OCI-LY7 (cell line): ENCODE data around the gene BEND4. TPM values are rescaled to one million over a fixed set of nuclear protein-coding genes. Genes with fewer than 3 reads are reported as not detected.

Source experiments
- BruUV-seq: library from RNA; stranded (reverse); fragments of 400-500 nt; replicated peaks from 2 replicates; lab custom pipeline; 2021; lab: Mats Ljungman, UMichigan
- CTCF ChIA-PET: fragments of 300-600 bp; sonication (Branson Sonifier 250); formaldehyde crosslinking; loops from one replicate; lab custom pipeline; 2022; ENCODE audit warnings: antibody characterized with exemption; ENCODE audit not compliant: unreplicated experiment; lab: Charles Lee
- POLR2A ChIA-PET: fragments of 300-600 bp; sonication (Branson Sonifier 250); formaldehyde crosslinking; loops from one replicate; lab custom pipeline; 2022; ENCODE audit warnings: antibody characterized with exemption; lab: Charles Lee
- DNase-seq: peaks from one replicate; pipeline ENCODE4 v3.0.0-alpha.2; 2015; ENCODE audit warnings: low spot score
- H2AFZ ChIP-seq: fragments of 200-600 bp; sonication (generic), shearing (Covaris generic); 2 replicates; pipeline ENCODE4 v1.6.1; 2014; ENCODE audit warnings: mild to moderate bottlenecking, antibody characterized with exemption, low read length, moderate library complexity
- H3K27ac ChIP-seq: fragments of 200-600 bp; sonication (generic); 2 replicates; pipeline ENCODE4 v1.5.1; 2014; ENCODE audit warnings: mixed run types, low read depth, mild to moderate bottlenecking, moderate library complexity, low read length, inconsistent platforms; ENCODE audit not compliant: poor library complexity, severe bottlenecking
- H3K36me3 ChIP-seq: fragments of 200-600 bp; sonication (generic); 2 replicates; pipeline ENCODE4 v1.6.1; 2014; ENCODE audit warnings: mild to moderate bottlenecking, antibody characterized with exemption, low read length, moderate library complexity, mixed read lengths; ENCODE audit not compliant: insufficient read depth
- H3K4me1 ChIP-seq: fragments of 200-600 bp; sonication (generic); 2 replicates; pipeline ENCODE4 v1.5.1; 2014; ENCODE audit warnings: mild to moderate bottlenecking, low read length; ENCODE audit not compliant: insufficient read depth, poor library complexity, severe bottlenecking
- H3K4me2 ChIP-seq: fragments of 200-600 bp; sonication (generic); 2 replicates; pipeline ENCODE4 v1.6.1; 2014; ENCODE audit warnings: mild to moderate bottlenecking, low read length
- H3K4me3 ChIP-seq: fragments of 200-600 bp; sonication (generic); 2 replicates; pipeline ENCODE4 v1.5.1; 2014; ENCODE audit warnings: mild to moderate bottlenecking, low read depth, low read length; ENCODE audit not compliant: poor library complexity, severe bottlenecking
- H3K79me2 ChIP-seq: fragments of 200-600 bp; sonication (generic); 2 replicates; pipeline ENCODE4 v1.6.1; 2016; ENCODE audit warnings: low read depth, mild to moderate bottlenecking, low read length, moderate library complexity, mixed read lengths; ENCODE audit not compliant: insufficient read depth
- H3K9me2 ChIP-seq: fragments of 200-600 bp; sonication (generic); 2 replicates; pipeline ENCODE4 v1.6.1; 2016; ENCODE audit warnings: mild to moderate bottlenecking, low read length, mixed read lengths; ENCODE audit not compliant: insufficient read depth
- H3K9me3 ChIP-seq: fragments of 200-600 bp; sonication (generic); 2 replicates; pipeline ENCODE4 v1.6.1; 2014; ENCODE audit warnings: mild to moderate bottlenecking, mixed run types, low read length, mixed read lengths
- H4K20me1 ChIP-seq: fragments of 200-600 bp; sonication (generic); 2 replicates; pipeline ENCODE4 v1.6.1; 2014; ENCODE audit warnings: mild to moderate bottlenecking, antibody characterized with exemption, low read length, moderate library complexity, mixed read lengths; ENCODE audit not compliant: insufficient read depth
- EZH2phosphoT487 ChIP-seq: fragments of 200-600 bp; sonication (generic); IDR thresholded peaks from 2 replicates; pipeline ENCODE4 v1.6.1; 2018; ENCODE audit warnings: low read depth, borderline replicate concordance, mild to moderate bottlenecking, mixed run types, antibody characterized with exemption, low read length, moderate library complexity, mixed read lengths
- intact Hi-C: fragments of 100-400 bp; cut with micrococcal nuclease; formaldehyde crosslinking; loops from one replicate; pipeline ENCODE4 v1.10.0; 2022; ENCODE audit not compliant: unreplicated experiment
- total RNA-seq, 2 experiments: library from RNA; depleted of rRNA in 1 of 2; stranded (reverse); fragments of >200 nt in 1 of 2; shearing (Covaris generic) in 1 of 2; gene quantifications; 2 replicates each; pipeline ENCODE4 v1.2.3, GENCODE V29; 2014 to 2022
- TF ChIP-seq, protein P1 (sequence below): fragments of 200-600 bp; sonication (generic); conservative IDR thresholded peaks from 2 replicates; pipeline ENCODE4 v1.5.1; 2014; ENCODE audit warnings: mild to moderate bottlenecking, antibody characterized with exemption, low read length, moderate library complexity, mixed read lengths

BEND4 gene
- total RNA-seq, 2 experiments from 2014 or later: 21.3 to 33.4 TPM

DNA sequence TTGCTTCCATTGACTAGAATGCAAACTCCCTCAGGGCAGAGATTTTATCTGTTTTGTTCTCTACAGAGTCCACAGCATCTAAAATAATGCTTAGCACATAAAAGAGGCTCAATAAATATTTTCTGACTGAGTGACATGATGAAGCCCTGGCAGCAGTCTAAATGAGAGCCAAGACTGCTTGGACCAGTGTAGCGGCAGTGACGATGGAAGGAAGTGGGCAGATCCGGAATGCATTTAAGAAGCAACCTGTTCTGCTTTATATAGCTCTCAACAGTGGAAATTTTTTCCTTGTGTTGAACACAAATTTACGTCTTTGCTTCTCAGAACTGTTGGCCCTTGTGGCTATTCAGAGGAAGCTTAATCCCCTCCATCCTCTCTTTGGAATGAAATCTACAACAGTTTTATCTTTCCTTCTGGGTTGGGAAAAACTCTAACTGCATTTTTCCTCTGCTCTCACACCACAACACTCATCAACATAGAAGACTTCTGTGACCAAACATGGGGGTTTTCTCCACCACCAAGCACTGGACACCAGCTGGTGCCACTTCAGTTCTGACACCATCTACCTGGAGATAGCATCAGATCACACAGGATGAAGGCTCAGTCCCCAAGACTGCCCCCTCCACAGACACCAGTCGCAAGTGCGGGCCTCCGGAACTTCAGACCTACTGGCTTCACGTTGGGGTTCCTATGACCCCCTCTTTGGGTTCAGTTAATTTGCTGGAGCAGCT, 7.0 kb upstream of the BEND4 start:
- no peak for TF ChIP-seq EZH2phosphoT487
- TF ChIP-seq, protein P1, sequence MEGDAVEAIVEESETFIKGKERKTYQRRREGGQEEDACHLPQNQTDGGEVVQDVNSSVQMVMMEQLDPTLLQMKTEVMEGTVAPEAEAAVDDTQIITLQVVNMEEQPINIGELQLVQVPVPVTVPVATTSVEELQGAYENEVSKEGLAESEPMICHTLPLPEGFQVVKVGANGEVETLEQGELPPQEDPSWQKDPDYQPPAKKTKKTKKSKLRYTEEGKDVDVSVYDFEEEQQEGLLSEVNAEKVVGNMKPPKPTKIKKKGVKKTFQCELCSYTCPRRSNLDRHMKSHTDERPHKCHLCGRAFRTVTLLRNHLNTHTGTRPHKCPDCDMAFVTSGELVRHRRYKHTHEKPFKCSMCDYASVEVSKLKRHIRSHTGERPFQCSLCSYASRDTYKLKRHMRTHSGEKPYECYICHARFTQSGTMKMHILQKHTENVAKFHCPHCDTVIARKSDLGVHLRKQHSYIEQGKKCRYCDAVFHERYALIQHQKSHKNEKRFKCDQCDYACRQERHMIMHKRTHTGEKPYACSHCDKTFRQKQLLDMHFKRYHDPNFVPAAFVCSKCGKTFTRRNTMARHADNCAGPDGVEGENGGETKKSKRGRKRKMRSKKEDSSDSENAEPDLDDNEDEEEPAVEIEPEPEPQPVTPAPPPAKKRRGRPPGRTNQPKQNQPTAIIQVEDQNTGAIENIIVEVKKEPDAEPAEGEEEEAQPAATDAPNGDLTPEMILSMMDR: no peak
- Histone ChIP-seq H3K4me2 (no peak overlapping the region), H3K4me1 (peaks cover 3% of the 10 kb centered on the region), H3K9me3 (peaks cover 7% of the 10 kb centered on the region), H3K9me2 (no peaks in the 10 kb centered on the region), H2AFZ (no peak overlapping the region), H3K79me2 (peaks cover 3% of the 10 kb centered on the region; the same call in 1 of the 2 replicates), H3K36me3 (no peaks in the 10 kb centered on the region), H3K27ac (no peak overlapping the region), H4K20me1 (no peaks in the 10 kb centered on the region), H3K4me3 (no peak overlapping the region)
- CTCF ChIA-PET: no interaction called here
- no peak for DNase-seq
- POLR2A ChIA-PET: interaction anchor here (0.6 to 0.7 kb wide), 2 partner anchors 13 to 73 kb away, joined by 3 to 4 read pairs; no protein-coding TSS in a partner anchor
- intact Hi-C loops: loop anchor here (10.0 kb wide), 1 partner anchor 495 kb away; the partner anchor contains the start of gene ATP8A1
- no TSS peak for BruUV-seq

DNA sequence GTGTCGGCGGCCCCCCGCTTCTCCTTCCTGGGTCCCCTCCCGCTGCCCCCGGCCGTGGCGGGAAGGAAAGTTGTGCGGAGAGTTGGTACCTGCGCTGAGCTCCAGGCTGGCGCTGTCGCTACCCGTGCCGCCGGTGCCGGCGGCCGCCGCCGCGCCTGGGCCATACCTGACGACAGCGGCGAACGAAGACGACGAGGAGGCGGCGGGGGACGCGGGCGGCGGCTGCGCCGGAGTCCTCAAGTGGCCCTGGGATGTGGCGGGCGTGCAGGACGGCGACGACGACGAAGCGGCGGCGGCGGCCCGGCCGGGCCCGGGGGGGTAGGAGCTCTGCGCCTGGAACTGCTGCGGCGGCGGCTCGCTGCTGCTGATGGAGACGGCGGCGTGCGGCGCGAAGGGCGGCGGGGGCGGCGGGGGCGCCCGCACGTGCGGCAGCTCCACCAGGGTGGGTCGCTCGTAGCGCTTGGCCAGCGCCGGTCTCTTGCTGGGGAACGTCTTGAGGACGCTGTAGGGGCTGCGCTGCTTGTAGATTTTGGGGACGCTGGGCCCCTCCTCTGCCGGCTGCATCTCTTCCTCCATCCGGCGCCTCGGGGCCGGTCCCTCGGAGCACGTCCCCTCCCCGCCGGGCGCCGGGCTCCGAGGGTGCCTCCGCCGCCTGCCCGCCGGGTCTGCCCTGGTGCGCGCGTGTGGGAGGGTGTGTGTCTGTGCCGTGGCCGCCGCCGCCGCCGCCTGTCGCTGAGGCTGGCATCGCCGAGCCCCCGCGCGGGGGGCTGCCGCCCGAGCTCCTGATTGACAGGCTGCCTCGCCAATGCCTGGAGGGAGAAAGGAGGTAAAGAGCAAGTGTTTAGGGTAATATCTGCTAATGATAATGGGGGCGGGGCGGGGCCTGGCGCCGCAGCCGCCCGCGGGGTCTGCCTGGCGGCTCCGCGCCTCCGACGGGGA, 618 bp downstream of the BEND4 start:
- ChIA-PET CTCF (no interaction called here), POLR2A (interaction anchor here (0.6 to 2.0 kb wide), 9 partner anchors 11 to 492 kb away, joined by 3 to 5 read pairs (median 3); partner anchors contain the start of gene SLC30A9)
- intact Hi-C loops: loop anchor here (2.0 to 10.0 kb wide), 4 partner anchors 160 to 503 kb away; partner anchors contain the start of genes ATP8A1, SLC30A9 and TMEM33

More for the DNA sequence above, 618 bp downstream of the BEND4 start:
- Histone ChIP-seq H3K36me3 (peaks cover 27% of the 10 kb centered on the region), H4K20me1 (peaks cover 30% of the 10 kb centered on the region), H3K4me1 (peaks cover 50% of the 10 kb centered on the region), H3K4me3 (peak overlapping the region; percentile 82), H3K79me2 (peaks cover 58% of the 10 kb centered on the region), H3K9me2 (no peaks in the 10 kb centered on the region), H3K27ac (peak overlapping the region; percentile 63), H2AFZ (peak overlapping the region; percentile 80), H3K9me3 (no peaks in the 10 kb centered on the region), H3K4me2 (peak overlapping the region; percentile 99)
- BruUV-seq: no TSS peak
- peak; percentile 91 for DNase-seq
- TF ChIP-seq EZH2phosphoT487: no peak
